PC-3 (cell line): ENCODE measurements around the gene AK1.

Source experiments
- CTCF ChIP-seq: fragments of 300-600 bp; sonication (generic); conservative IDR thresholded peaks from 2 replicates; pipeline ENCODE4 v1.5.1; 2017; ENCODE audit warnings: antibody characterized with exemption, low read depth, mild to moderate bottlenecking, low read length
- EZH2 ChIP-seq: fragments of 300-600 bp; sonication (generic); IDR thresholded peaks from one replicate; pipeline ENCODE4 v1.6.1; 2017; ENCODE audit warnings: antibody characterized with exemption, mild to moderate bottlenecking, low read length; ENCODE audit not compliant: unreplicated experiment

DNA sequence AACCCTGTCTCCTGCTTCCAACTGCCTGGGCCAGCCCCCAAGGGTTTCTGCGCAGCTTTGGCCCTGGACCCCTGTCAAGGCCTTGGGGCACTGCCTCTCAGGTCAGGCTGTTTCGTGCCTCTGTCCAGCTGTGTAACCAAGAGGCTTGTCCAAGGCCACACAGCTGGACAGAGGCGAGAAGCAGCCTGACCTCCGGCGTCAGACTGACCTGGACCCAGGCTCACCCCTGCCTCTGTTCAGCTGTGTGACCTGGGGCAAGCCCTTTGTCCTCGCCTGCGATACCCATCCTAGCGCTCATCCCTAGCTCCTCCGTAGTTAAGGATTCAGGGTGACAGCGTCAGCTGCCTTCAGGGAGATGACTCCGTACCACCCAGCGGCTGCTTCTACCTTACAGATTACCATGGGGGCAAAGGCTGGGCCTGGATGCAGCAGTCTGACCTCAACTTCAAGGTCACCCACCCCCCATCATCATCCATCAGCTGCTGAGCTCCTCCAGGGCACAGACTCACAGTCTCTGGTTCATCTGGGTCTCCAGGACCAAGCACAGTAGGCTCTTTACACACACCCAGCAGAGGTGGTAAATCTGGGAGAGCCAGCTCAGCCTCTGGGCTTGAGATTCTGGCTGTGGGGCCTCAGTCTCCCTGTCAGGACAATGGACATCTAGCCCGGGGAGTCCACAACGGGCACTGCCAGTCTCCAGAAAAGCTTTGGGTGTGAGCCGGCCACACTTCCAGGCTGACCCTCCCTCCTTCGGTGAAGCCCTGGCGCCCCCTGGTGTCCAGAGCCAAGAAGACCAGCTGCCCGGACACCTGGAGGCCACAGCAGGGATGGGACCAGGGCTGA is 7.9 kb downstream of the AK1 start:
- TF ChIP-seq CTCF (peak; percentile 74), EZH2 (no peak)
